HEK293T (cell line): ENCODE data around the gene PBX1.
"Not testable (repeated sequence)": the region's sequence is repeated elsewhere in the genome, so short reads cannot be mapped to it uniquely, and the experiment has no call there.

ENCODE experiments used
- CTCF ChIA-PET: fragments of 350-600 bp; formaldehyde crosslinking; extraction: SDS; loops from one replicate; lab custom pipeline; 2021; ENCODE audit warnings: antibody characterized with exemption, inconsistent platforms; lab: Yijun Ruan, JAX
- POLR2A ChIA-PET: fragments of 350-600 bp; formaldehyde crosslinking; extraction: SDS; loops from one replicate; lab custom pipeline; 2020; ENCODE audit warnings: antibody characterized with exemption, inconsistent platforms; lab: Yijun Ruan, JAX
- DNase-seq: peaks from one replicate; pipeline ENCODE4 v3.0.0; 2012; ENCODE audit warnings: mixed read lengths; ENCODE audit errors: extremely low spot score
- ARNT ChIP-seq: fragments of 450-650 bp; IDR thresholded peaks from 2 replicates; pipeline ENCODE4 v1.6.1; 2017; ENCODE audit warnings: mild to moderate bottlenecking
- BHLHE40 ChIP-seq: fragments of 450-650 bp; IDR thresholded peaks from 2 replicates; pipeline ENCODE4 v1.6.1; 2016; ENCODE audit warnings: mild to moderate bottlenecking, moderate library complexity, borderline replicate concordance
- CTBP1 ChIP-seq: fragments of 450-650 bp; IDR thresholded peaks from 2 replicates; pipeline ENCODE4 v1.6.1; 2016; ENCODE audit warnings: borderline replicate concordance
- ELF4 ChIP-seq: fragments of 450-650 bp; IDR thresholded peaks from 2 replicates; pipeline ENCODE4 v1.6.1; 2017; ENCODE audit warnings: antibody characterized with exemption
- FOXA1 ChIP-seq: fragments of 450-650 bp; IDR thresholded peaks from 2 replicates; pipeline ENCODE4 v1.6.1; 2016; ENCODE audit warnings: mild to moderate bottlenecking
- FOXK2 ChIP-seq: fragments of 450-650 bp; IDR thresholded peaks from 2 replicates; pipeline ENCODE4 v1.6.1; 2016; ENCODE audit warnings: mild to moderate bottlenecking
- FOXM1 ChIP-seq: fragments of 450-650 bp; IDR thresholded peaks from 2 replicates; pipeline ENCODE4 v1.6.1; 2017; ENCODE audit warnings: mild to moderate bottlenecking, borderline replicate concordance
- HDGF ChIP-seq: fragments of 450-650 bp; IDR thresholded peaks from 2 replicates; pipeline ENCODE4 v1.6.1; 2017; ENCODE audit warnings: antibody characterized with exemption, borderline replicate concordance
- L3MBTL2 ChIP-seq: fragments of 450-650 bp; conservative IDR thresholded peaks from 2 replicates; pipeline ENCODE4 v1.6.1; 2016; ENCODE audit warnings: mild to moderate bottlenecking
- LEF1 ChIP-seq: fragments of 450-650 bp; IDR thresholded peaks from 2 replicates; pipeline ENCODE4 v1.6.1; 2017; ENCODE audit warnings: mild to moderate bottlenecking, borderline replicate concordance
- NFRKB ChIP-seq: fragments of 450-650 bp; IDR thresholded peaks from 2 replicates; pipeline ENCODE4 v1.6.1; 2016; ENCODE audit warnings: mild to moderate bottlenecking, moderate library complexity
- PKNOX1 ChIP-seq: fragments of 450-650 bp; IDR thresholded peaks from 2 replicates; pipeline ENCODE4 v1.6.1; 2016
- SP1 ChIP-seq: fragments of 450-650 bp; IDR thresholded peaks from 2 replicates; pipeline ENCODE4 v1.6.1; 2017
- SUZ12 ChIP-seq: fragments of 450-650 bp; IDR thresholded peaks from 2 replicates; pipeline ENCODE4 v1.6.1; 2016; ENCODE audit warnings: mild to moderate bottlenecking
- TARDBP ChIP-seq: fragments of 450-650 bp; IDR thresholded peaks from 2 replicates; pipeline ENCODE4 v1.6.1; 2016
- ZNF384 ChIP-seq: fragments of 450-650 bp; IDR thresholded peaks from 2 replicates; pipeline ENCODE4 v1.6.1; 2016

PBX1 gene

GRCh38 chr1:164516591-164516990 is 42.4 kb upstream of the PBX1 start:
- ChIA-PET POLR2A (no interaction called here), CTCF (interaction anchor here (0.5 to 1.8 kb wide), 3 partner anchors 102 to 1159 kb away, joined by 3 read pairs; no protein-coding TSS in a partner anchor)
- no peak for DNase-seq
- no peak for TF ChIP-seq LEF1
- no peak for TF ChIP-seq FOXK2
- no peak for TF ChIP-seq SP1
- TF ChIP-seq PKNOX1 = no peak
- no peak for TF ChIP-seq ELF4
- TF ChIP-seq L3MBTL2 = no peak
- TF ChIP-seq NFRKB = no peak
- TF ChIP-seq TARDBP = no peak
- TF ChIP-seq BHLHE40 = no peak
- no peak for TF ChIP-seq FOXA1

GRCh38 chr1:164518692-164519332 is 40.2 kb upstream of the PBX1 start:
- no peak for DNase-seq
- TF ChIP-seq BHLHE40 (no peak), CTBP1 (no peak), SUZ12 (no peak), ARNT (no peak), ELF4 (no peak), NFRKB (no peak), ZNF384 (no peak), FOXK2 (no peak), SP1 (no peak), LEF1 (no peak), FOXM1 (no peak)
- CTCF ChIA-PET = no interaction called here
- POLR2A ChIA-PET = no interaction called here

GRCh38 chr1:164519426-164519825 is 39.6 kb upstream of the PBX1 start:
- TF ChIP-seq LEF1 = no peak
- TF ChIP-seq CTBP1 = no peak
- no peak for TF ChIP-seq BHLHE40
- TF ChIP-seq ZNF384 = no peak
- no peak for TF ChIP-seq FOXK2
- no peak for TF ChIP-seq FOXA1
- TF ChIP-seq NFRKB = no peak
- TF ChIP-seq HDGF = no peak
- TF ChIP-seq SP1 = no peak
- TF ChIP-seq FOXM1 = no peak
- TF ChIP-seq ARNT = no peak
- TF ChIP-seq L3MBTL2 = no peak
- TF ChIP-seq SUZ12 = no peak
- no peak for TF ChIP-seq ELF4
- TF ChIP-seq TARDBP = no peak
- TF ChIP-seq PKNOX1 = no peak
- CTCF ChIA-PET = no interaction called here
- POLR2A ChIA-PET = no interaction called here
- no peak for DNase-seq

- POLR2A ChIA-PET = no interaction called here
- CTCF ChIA-PET = no interaction called here
Measured at GRCh38 chr1:164524810-164525209, 34.2 kb upstream of the PBX1 start.

GRCh38 chr1:164534863-164535610 is 23.9 kb upstream of the PBX1 start:
- POLR2A ChIA-PET = no interaction called here
- TF ChIP-seq SUZ12 (no peak), FOXM1 (no peak), ZNF384 (no peak), ARNT (no peak), FOXA1 (no peak), ELF4 (no peak), HDGF (no peak), TARDBP (no peak), CTBP1 (no peak), FOXK2 (no peak), PKNOX1 (no peak), SP1 (no peak), LEF1 (no peak), NFRKB (no peak), L3MBTL2 (no peak), BHLHE40 (no peak)
- DNase-seq = no peak
- CTCF ChIA-PET = interaction anchor here (1.0 to 1.2 kb wide), 2 partner anchors 13 to 82 kb away, joined by 3 read pairs; no protein-coding TSS in a partner anchor

More at GRCh38 chr1:164524810-164525209, 34.2 kb upstream of the PBX1 start:
- DNase-seq = no peak
- TF ChIP-seq FOXM1 = no peak
- TF ChIP-seq ARNT = no peak
- TF ChIP-seq L3MBTL2 = no peak
- no peak for TF ChIP-seq LEF1
- TF ChIP-seq CTBP1 = no peak
- no peak for TF ChIP-seq FOXK2
- TF ChIP-seq BHLHE40 = no peak
- TF ChIP-seq ELF4 = no peak
- TF ChIP-seq FOXA1 = no peak
- TF ChIP-seq PKNOX1 = no peak
- no peak for TF ChIP-seq TARDBP
- no peak for TF ChIP-seq NFRKB
- no peak for TF ChIP-seq SP1
- no peak for TF ChIP-seq ZNF384
- TF ChIP-seq HDGF = no peak
- no peak for TF ChIP-seq SUZ12

- CTCF ChIA-PET, POLR2A ChIA-PET, DNase-seq: not testable (repeated sequence)
Measured at GRCh38 chr1:164552463-164552988, 6.5 kb upstream of the PBX1 start.
